H9 (cell line): ENCODE data around the gene MMP11. TPM values are rescaled to one million over a fixed set of nuclear protein-coding genes. Genes with fewer than 3 reads are reported as not detected.

Source experiments
- DNase-seq: peaks from one replicate; pipeline ENCODE4 v3.0.0-alpha.2; 2017
- H2AFZ ChIP-seq: one replicate; pipeline ENCODE4 v1.6.1; 2013; ENCODE audit warnings: mild to moderate bottlenecking, low read length, control low read depth, moderate library complexity
- H2AK5ac ChIP-seq: 2 replicates; pipeline ENCODE4 v1.6.1; 2013; ENCODE audit warnings: low read length, control low read depth, mixed read lengths; ENCODE audit not compliant: insufficient read length
- H2BK120ac ChIP-seq: one replicate; pipeline ENCODE4 v1.6.1; 2013; ENCODE audit warnings: low read depth, mild to moderate bottlenecking, low read length, control low read depth, inconsistent platforms; ENCODE audit not compliant: poor library complexity, severe bottlenecking
- H2BK12ac ChIP-seq: 2 replicates; pipeline ENCODE4 v1.6.1; 2013; ENCODE audit warnings: low read length, control low read depth, mixed read lengths, low read depth; ENCODE audit not compliant: insufficient read length
- H2BK15ac ChIP-seq: 2 replicates; pipeline ENCODE4 v1.6.1; 2013; ENCODE audit warnings: low read depth, low read length, control low read depth
- H2BK20ac ChIP-seq: one replicate; pipeline ENCODE4 v1.6.1; 2013; ENCODE audit warnings: low read depth, mild to moderate bottlenecking, low read length, control low read depth, inconsistent platforms; ENCODE audit not compliant: poor library complexity, severe bottlenecking
- H2BK5ac ChIP-seq: 2 replicates; pipeline ENCODE4 v1.6.1; 2013; ENCODE audit warnings: low read length, control low read depth, mixed read lengths; ENCODE audit not compliant: insufficient read length
- H3K14ac ChIP-seq: 2 replicates; pipeline ENCODE4 v1.6.1; 2013; ENCODE audit warnings: low read length, control low read depth; ENCODE audit not compliant: insufficient read depth
- H3K18ac ChIP-seq: 2 replicates; pipeline ENCODE4 v1.6.1; 2013; ENCODE audit warnings: low read depth, mild to moderate bottlenecking, mixed read lengths, low read length, control low read depth; ENCODE audit not compliant: insufficient read length
- H3K23ac ChIP-seq: 2 replicates; pipeline ENCODE4 v1.6.1; 2013; ENCODE audit warnings: low read length, control low read depth, mixed read lengths, low read depth; ENCODE audit not compliant: insufficient read length
- H3K23me2 ChIP-seq: 2 replicates; pipeline ENCODE4 v1.6.1; 2013; ENCODE audit warnings: low read depth, mild to moderate bottlenecking, mixed read lengths, low read length, control low read depth; ENCODE audit not compliant: insufficient read length, poor library complexity, severe bottlenecking
- H3K27ac ChIP-seq: 2 replicates; pipeline ENCODE4 v1.5.1; 2013; ENCODE audit warnings: low read length, control low read depth, mixed read lengths, low read depth; ENCODE audit not compliant: insufficient read length
- H3K27me3 ChIP-seq: 2 replicates; pipeline ENCODE4 v1.6.1; 2013; ENCODE audit warnings: low read length, control low read depth, inconsistent platforms; ENCODE audit not compliant: insufficient read depth
- H3K4ac ChIP-seq: 2 replicates; pipeline ENCODE4 v1.6.1; 2013; ENCODE audit warnings: low read depth, mild to moderate bottlenecking, control low read depth, inconsistent platforms, low read length, moderate library complexity
- H3K4me1 ChIP-seq: 2 replicates; pipeline ENCODE4 v1.6.1; 2013; ENCODE audit warnings: low read length, control low read depth, inconsistent platforms; ENCODE audit not compliant: insufficient read depth
- H3K4me2 ChIP-seq: 2 replicates; pipeline ENCODE4 v1.6.1; 2013; ENCODE audit warnings: low read length, control low read depth, mixed read lengths; ENCODE audit not compliant: insufficient read length, insufficient read depth
- H3K56ac ChIP-seq: 2 replicates; pipeline ENCODE4 v1.6.1; 2013; ENCODE audit warnings: low read depth, mild to moderate bottlenecking, mixed read lengths, low read length, control low read depth; ENCODE audit not compliant: insufficient read length
- H3K79me1 ChIP-seq: 2 replicates; pipeline ENCODE4 v1.6.1; 2013; ENCODE audit warnings: low read depth, mild to moderate bottlenecking, moderate library complexity, low read length, control low read depth, inconsistent platforms; ENCODE audit not compliant: insufficient read depth, poor library complexity, severe bottlenecking
- H3K79me2 ChIP-seq: 2 replicates; pipeline ENCODE4 v1.6.1; 2013; ENCODE audit warnings: low read length, control low read depth, inconsistent platforms; ENCODE audit not compliant: insufficient read depth
- H3K9ac ChIP-seq: 2 replicates; pipeline ENCODE4 v1.6.1; 2013; ENCODE audit warnings: low read length, control low read depth, mixed read lengths; ENCODE audit not compliant: insufficient read length; ENCODE audit errors: extremely low read depth
- H3K9me3 ChIP-seq: one replicate; pipeline ENCODE4 v1.6.1; 2013; ENCODE audit warnings: low read depth, low read length, inconsistent platforms; ENCODE audit not compliant: control insufficient read depth
- H3T11ph ChIP-seq: one replicate; pipeline ENCODE4 v1.6.1; 2013; ENCODE audit warnings: mild to moderate bottlenecking, low read length, control low read depth, inconsistent platforms
- H4K20me1 ChIP-seq: one replicate; pipeline ENCODE4 v1.6.1; 2013; ENCODE audit not compliant: control insufficient read depth, insufficient read length, insufficient read depth
- H4K5ac ChIP-seq: 2 replicates; pipeline ENCODE4 v1.6.1; 2013; ENCODE audit warnings: low read depth, mild to moderate bottlenecking, mixed read lengths, low read length, control low read depth; ENCODE audit not compliant: insufficient read length
- H4K8ac ChIP-seq: replicated peaks from 2 replicates; pipeline ENCODE4 v1.6.1; 2013; ENCODE audit warnings: low read length, control low read depth, mixed read lengths, low read depth; ENCODE audit not compliant: insufficient read length
- H4K91ac ChIP-seq: 2 replicates; pipeline ENCODE4 v1.6.1; 2013; ENCODE audit warnings: low read depth, mild to moderate bottlenecking, moderate library complexity, mixed read lengths, low read length, control low read depth; ENCODE audit not compliant: insufficient read length
- H3K27ac Mint-ChIP-seq, 3 experiments: 2 replicates in 2 of 3; 3 replicates in 1 of 3; pipeline ENCODE4 v1.8.0; 2020 to 2021; ENCODE audit warnings: mixed read lengths in 3 of 3, mild to moderate bottlenecking in 1 of 3, moderate library complexity in 1 of 3
- H3K27me3 Mint-ChIP-seq: 2 replicates; pipeline ENCODE4 v1.8.0; 2021; ENCODE audit warnings: low read depth, mild to moderate bottlenecking, moderate library complexity, mixed read lengths
- H3K36me3 Mint-ChIP-seq, 3 experiments: 2 replicates in 2 of 3; 3 replicates in 1 of 3; pipeline ENCODE4 v1.8.0; 2020 to 2021; ENCODE audit warnings: low read depth in 3 of 3, mixed read lengths in 3 of 3; ENCODE audit not compliant: insufficient read depth in 1 of 3
- H3K4me1 Mint-ChIP-seq, 2 experiments: 2 replicates each; pipeline ENCODE4 v1.8.0; 2020; ENCODE audit warnings: mixed read lengths in 2 of 2
- H3K4me3 Mint-ChIP-seq, 2 experiments: 2 replicates in 1 of 2; 3 replicates in 1 of 2; pipeline ENCODE4 v1.8.0; 2020 to 2021; ENCODE audit warnings: mild to moderate bottlenecking in 2 of 2, mixed read lengths in 2 of 2, moderate library complexity in 1 of 2
- H3K9me3 Mint-ChIP-seq, 2 experiments: 2 replicates in 1 of 2; 3 replicates in 1 of 2; pipeline ENCODE4 v1.8.0; 2020; ENCODE audit warnings: mild to moderate bottlenecking in 2 of 2, mixed read lengths in 2 of 2, moderate library complexity in 1 of 2
- WGBS: extraction: QIAGEN DNeasy Blood & Tissue Kit; methylation state at CpG from one replicate; pipeline ENCODE4 v1.1.7; 2013; ENCODE audit warnings: missing lambda C conversion rate, low lambda C conversion rate, mixed read lengths; ENCODE audit not compliant: insufficient read length; ENCODE audit errors: extremely low coverage; 5-methylcytosine and 5-hydroxymethylcytosine counted together
- total RNA-seq: library from RNA; stranded (reverse); gene quantifications from 2 replicates; pipeline ENCODE4 v1.2.1, GENCODE V29; 2021
- TF ChIP-seq, protein P1 (sequence below): fragments of 200-600 bp; sonication (generic); conservative IDR thresholded peaks from 3 replicates; pipeline ENCODE4 v1.8.0; 2021; ENCODE audit warnings: antibody characterized with exemption, mild to moderate bottlenecking

Gene MMP11
- total RNA-seq, 1 experiment from 2014 or later, result 5.3 TPM

DNA sequence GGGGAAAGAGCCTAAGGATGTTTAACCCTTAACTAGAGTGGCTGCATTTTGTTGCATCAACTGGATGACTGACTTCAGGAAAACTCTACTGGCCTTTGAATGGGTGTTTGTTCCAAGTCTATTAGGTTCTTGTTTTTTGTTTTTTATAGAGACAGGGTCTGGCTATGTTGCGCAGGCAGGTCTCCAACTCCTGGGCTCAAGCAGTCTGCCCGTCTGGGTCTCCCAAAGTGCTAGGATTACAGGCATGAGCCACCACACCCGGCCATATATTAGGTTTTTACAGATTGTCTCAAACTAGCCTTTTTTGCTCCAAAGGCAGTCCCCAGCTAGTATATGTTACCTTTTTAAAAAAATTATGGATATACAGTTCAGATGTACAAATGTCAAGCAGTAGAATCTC, 15.3 kb downstream of the MMP11 start:
- H3K9ac ChIP-seq, result peak overlapping the region; percentile 75
- H2BK5ac ChIP-seq, result no peak overlapping the region
- H3K4me3 Mint-ChIP-seq, result peak overlapping the region; percentile 88 to 95
- no peak overlapping the region for H2BK15ac ChIP-seq
- no peaks in the 10 kb centered on the region for H3K79me1 ChIP-seq
- no peak overlapping the region for H3K4ac ChIP-seq
- H2BK120ac ChIP-seq, result no peak overlapping the region
- H4K5ac ChIP-seq, result no peak overlapping the region
- H3K27ac ChIP-seq, result no peak overlapping the region
- no peak overlapping the region for H2AK5ac ChIP-seq
- H2BK20ac ChIP-seq, result no peak overlapping the region
- H3K27ac Mint-ChIP-seq, result peak overlapping the region in 2 of 3 experiments; percentile 78 to 83; a peak in 2 of 7 replicates
- no peaks in the 10 kb centered on the region for H3K27me3 ChIP-seq
- H3K14ac ChIP-seq, result no peak overlapping the region
- no peaks in the 10 kb centered on the region for H4K20me1 ChIP-seq
- H3T11ph ChIP-seq, result no peak overlapping the region
- H3K23ac ChIP-seq, result no peak overlapping the region
- H3K9me3 ChIP-seq, result no peaks in the 10 kb centered on the region
- peak overlapping the region; percentile 70 for H3K4me2 ChIP-seq
- TF ChIP-seq, protein P1, sequence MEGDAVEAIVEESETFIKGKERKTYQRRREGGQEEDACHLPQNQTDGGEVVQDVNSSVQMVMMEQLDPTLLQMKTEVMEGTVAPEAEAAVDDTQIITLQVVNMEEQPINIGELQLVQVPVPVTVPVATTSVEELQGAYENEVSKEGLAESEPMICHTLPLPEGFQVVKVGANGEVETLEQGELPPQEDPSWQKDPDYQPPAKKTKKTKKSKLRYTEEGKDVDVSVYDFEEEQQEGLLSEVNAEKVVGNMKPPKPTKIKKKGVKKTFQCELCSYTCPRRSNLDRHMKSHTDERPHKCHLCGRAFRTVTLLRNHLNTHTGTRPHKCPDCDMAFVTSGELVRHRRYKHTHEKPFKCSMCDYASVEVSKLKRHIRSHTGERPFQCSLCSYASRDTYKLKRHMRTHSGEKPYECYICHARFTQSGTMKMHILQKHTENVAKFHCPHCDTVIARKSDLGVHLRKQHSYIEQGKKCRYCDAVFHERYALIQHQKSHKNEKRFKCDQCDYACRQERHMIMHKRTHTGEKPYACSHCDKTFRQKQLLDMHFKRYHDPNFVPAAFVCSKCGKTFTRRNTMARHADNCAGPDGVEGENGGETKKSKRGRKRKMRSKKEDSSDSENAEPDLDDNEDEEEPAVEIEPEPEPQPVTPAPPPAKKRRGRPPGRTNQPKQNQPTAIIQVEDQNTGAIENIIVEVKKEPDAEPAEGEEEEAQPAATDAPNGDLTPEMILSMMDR, result no peak
- peaks cover 2% of the 10 kb centered on the region for H3K23me2 ChIP-seq
- WGBS, result no CpG with 5 or more reads among the region's 3 CpGs
- H3K79me2 ChIP-seq, result peaks cover 16% of the 10 kb centered on the region; the same call in 1 of the 2 replicates
- H2AFZ ChIP-seq, result no peak overlapping the region
- peaks cover 22 to 30% of the 10 kb centered on the region in 2 experiments for H3K4me1 Mint-ChIP-seq
- peaks cover 2% of the 10 kb centered on the region; the same call in 1 of the 2 replicates for H3K4me1 ChIP-seq
- H3K56ac ChIP-seq, result no peak overlapping the region
- H3K9me3 Mint-ChIP-seq, result no peaks in the 10 kb centered on the region
- no peak overlapping the region for H4K8ac ChIP-seq
- H3K36me3 Mint-ChIP-seq, result peaks cover 2 to 20% (median 20%) of the 10 kb centered on the region in 3 experiments; a peak in 6 of 7 replicates
- no peak overlapping the region for H4K91ac ChIP-seq
- H3K18ac ChIP-seq, result no peak overlapping the region
- no peak for DNase-seq
- no peak overlapping the region for H2BK12ac ChIP-seq
- no peaks in the 10 kb centered on the region for H3K27me3 Mint-ChIP-seq
